ENCODE results near the gene TPM3. TPM values are rescaled to one million over a fixed set of nuclear protein-coding genes. Genes with fewer than 3 reads are reported as not detected.

Gene TPM3
- total and polyA plus RNA-seq, 10 of the 15 experiments (the other 5 are each of a cell fraction or from before 2014, with no cell fraction given), result 270 to 759 (median 505) TPM

- TF ChIP-seq CUX1 (IDR thresholded peaks at IDR 0.05; ENCODE audit: insufficient replicate concordance, low read depth, low read length) (no peak), HSF1 (IDR thresholded peaks at IDR 0.05; ENCODE audit: low read depth, low read length) (no peak), POLR2AphosphoS2 (IDR thresholded peaks at IDR 0.05; ENCODE audit: low read depth, low read length) (0 out of 2 replicates have a peak, but pooled peaks have one; percentile 12), BRCA1 (IDR thresholded peaks at IDR 0.05; ENCODE audit: low read depth, low read length) (no peak), IRF5 (IDR thresholded peaks at IDR 0.05; ENCODE audit: borderline replicate concordance) (no peak), SUZ12 (IDR thresholded peaks at IDR 0.05; ENCODE audit: unreplicated experiment) (no peak)
Measured at GRCh38 chr1:154219541-154219940, 27.6 kb upstream of the TPM3 start (continued).

All from GM12878 (cell line).